Measurements from ENCODE around the gene CIAO2B.

The CIAO2B gene

DNA sequence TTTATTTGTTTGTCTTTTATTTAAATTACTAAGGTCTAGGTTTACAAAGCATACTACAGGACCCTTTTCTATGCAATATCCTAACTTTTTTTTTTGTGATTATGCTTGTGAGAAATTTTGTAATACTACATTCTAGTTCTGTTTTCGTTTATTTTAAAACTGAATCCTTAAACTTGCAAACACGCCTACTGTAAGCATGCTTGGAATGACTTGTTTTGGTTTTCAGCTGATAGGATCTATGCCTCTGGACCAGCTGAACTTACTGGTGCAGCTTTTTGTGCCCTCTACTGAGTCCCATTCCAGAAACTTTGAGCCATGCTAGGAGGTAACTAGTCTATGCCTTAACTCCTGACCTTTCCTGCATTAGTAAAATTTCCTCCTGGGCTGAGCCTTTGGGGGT, 47.9 kb downstream of the CIAO2B start:
- no peak for DNase-seq (ENCODE audit: low spot score)

GRCh38 chr16:66885491-66885890, 48.7 kb downstream of the CIAO2B start:
- DNase-seq (ENCODE audit: low spot score): no peak

- DNase-seq (ENCODE audit: low spot score): no peak
Observed at GRCh38 chr16:66882702-66883101, 51.5 kb downstream of the CIAO2B start.

Data from cerebellar cortex (tissue), 1 donor.